ENCODE data around the gene TCIRG1. TPM values are rescaled to one million over a fixed set of nuclear protein-coding genes. Genes with fewer than 3 reads are reported as not detected.

TCIRG1 gene
- total and polyA plus RNA-seq, 2 of the 13 experiments (the other 11 are each of a cell fraction or from before 2014, with no cell fraction given), result 48.0 to 69.6 TPM

GRCh38 chr11:68016904-68017817 is 21.7 kb upstream of the TCIRG1 start (continued):
- TF ChIP-seq KLF12 (CRISPR knock-in tag; IDR thresholded peaks at IDR 0.05; ENCODE audit: borderline replicate concordance) (peak; percentile 55; the same call in 1 of the 2 replicates), YEATS4 (CRISPR knock-in tag; IDR thresholded peaks at IDR 0.05; ENCODE audit: borderline replicate concordance) (peak; percentile 67), ZNF572 (CRISPR knock-in tag; IDR thresholded peaks at IDR 0.05) (peak; percentile 95), ZNF263 (CRISPR knock-in tag; IDR thresholded peaks at IDR 0.05) (peak; percentile 100), BCL6 (CRISPR knock-in tag; IDR thresholded peaks at IDR 0.05) (peak; percentile 52; the same call in 1 of the 2 replicates), KAT7 (CRISPR knock-in tag; IDR thresholded peaks at IDR 0.05; ENCODE audit: borderline replicate concordance) (no peak), SP4 (CRISPR knock-in tag; IDR thresholded peaks at IDR 0.05) (no peak; the same call in 1 of the 2 replicates), ZBTB46 (CRISPR knock-in tag; IDR thresholded peaks at IDR 0.05; ENCODE audit: borderline replicate concordance) (peak; percentile 92), EP300 (IDR thresholded peaks at IDR 0.05; ENCODE audit: low read depth in 2 of 2, low read length in 2 of 2) (peak in 1 of 2 experiments; percentile 33; a peak in 1 of 4 replicates), EP300 (CRISPR knock-in tag; IDR thresholded peaks at IDR 0.05; ENCODE audit: borderline replicate concordance) (no peak), MXD4 (CRISPR knock-in tag; IDR thresholded peaks at IDR 0.05) (no peak; the same call in 1 of the 2 replicates), KAT8 (CRISPR knock-in tag; IDR thresholded peaks at IDR 0.05) (peak; percentile 54; the same call in 1 of the 2 replicates), ZFYVE20 (CRISPR knock-in tag; IDR thresholded peaks at IDR 0.05; ENCODE audit: borderline replicate concordance, low read depth) (no peak), SYNCRIP (IDR thresholded peaks at IDR 0.05; ENCODE audit: insufficient read depth, low read depth, low read length) (no peak), PTBP1 (IDR thresholded peaks at IDR 0.05; ENCODE audit: low read depth, low read length, poor library complexity, severe bottlenecking) (peak; percentile 43), ZBTB43 (CRISPR knock-in tag; conservative IDR thresholded peaks at IDR 0.05) (peak; percentile 85), THAP9 (CRISPR knock-in tag; IDR thresholded peaks at IDR 0.05; ENCODE audit: borderline replicate concordance) (peak; percentile 69; the same call in 1 of the 2 replicates), ZBTB7B (CRISPR knock-in tag; IDR thresholded peaks at IDR 0.05) (peak; percentile 50; the same call in 1 of the 2 replicates), FOXC1 (CRISPR knock-in tag; IDR thresholded peaks at IDR 0.05; ENCODE audit: borderline replicate concordance) (peak; percentile 52), SRSF9 (IDR thresholded peaks at IDR 0.05; ENCODE audit: borderline replicate concordance, insufficient read depth, low read depth, low read length, poor library complexity, severe bottlenecking) (no peak)
- TF ChIP-seq, protein P1, sequence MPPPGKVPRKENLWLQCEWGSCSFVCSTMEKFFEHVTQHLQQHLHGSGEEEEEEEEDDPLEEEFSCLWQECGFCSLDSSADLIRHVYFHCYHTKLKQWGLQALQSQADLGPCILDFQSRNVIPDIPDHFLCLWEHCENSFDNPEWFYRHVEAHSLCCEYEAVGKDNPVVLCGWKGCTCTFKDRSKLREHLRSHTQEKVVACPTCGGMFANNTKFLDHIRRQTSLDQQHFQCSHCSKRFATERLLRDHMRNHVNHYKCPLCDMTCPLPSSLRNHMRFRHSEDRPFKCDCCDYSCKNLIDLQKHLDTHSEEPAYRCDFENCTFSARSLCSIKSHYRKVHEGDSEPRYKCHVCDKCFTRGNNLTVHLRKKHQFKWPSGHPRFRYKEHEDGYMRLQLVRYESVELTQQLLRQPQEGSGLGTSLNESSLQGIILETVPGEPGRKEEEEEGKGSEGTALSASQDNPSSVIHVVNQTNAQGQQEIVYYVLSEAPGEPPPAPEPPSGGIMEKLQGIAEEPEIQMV (CRISPR knock-in tag; IDR thresholded peaks at IDR 0.05; ENCODE audit: low read depth), result no peak; the same call in 1 of the 2 replicates

Measured in HepG2 (cell line).